ENCODE data around the gene ABLIM2. TPM values are rescaled to one million over a fixed set of nuclear protein-coding genes. Genes with fewer than 3 reads are reported as not detected.

Gene ABLIM2
- total RNA-seq, 2 donors from 2014 or later, result 6.0 to 20.8 TPM

DNA sequence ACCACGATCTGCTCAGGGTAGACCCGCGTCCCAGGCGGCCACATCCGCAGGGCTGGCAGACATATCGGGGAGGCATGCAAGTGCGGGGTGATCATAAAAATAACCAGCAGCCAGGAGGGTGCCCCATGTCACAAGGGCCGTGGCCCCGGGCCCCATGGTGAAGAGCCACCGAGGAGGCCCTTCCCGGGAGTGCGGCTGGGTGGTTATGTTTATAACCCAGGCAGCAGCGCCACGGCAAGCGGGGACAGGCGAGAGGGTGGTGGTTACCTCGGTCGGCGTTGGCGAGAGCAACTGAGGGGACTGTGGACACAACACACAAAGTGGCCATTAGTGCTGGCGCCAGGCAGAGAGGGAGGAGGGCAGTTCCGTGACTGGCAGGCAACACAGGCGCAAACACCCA lies 126.2 kb downstream of the ABLIM2 start:
- Histone ChIP-seq H3K9me3 (no peaks in the 10 kb centered on the region), H3K4me1 (no peaks in the 10 kb centered on the region), H3K4me3 (no peak overlapping the region), H3K36me3 (replicated peaks in 1 of 2; ENCODE audit: insufficient read depth in 1 of 2, low read depth in 2 of 2) (no peaks in the 10 kb centered on the region), H3K27ac (no peak overlapping the region), H3K27me3 (no peaks in the 10 kb centered on the region)
- ATAC-seq (no peak), DNase-seq (no peak)
- intact Hi-C loops (cut with DNase I), result no loop called here
- 83 to 96% methylated on average over 21 to 22 of the region's 23 CpGs for WGBS, 2 donors
- TF ChIP-seq POLR2A (IDR thresholded peaks at IDR 0.05), result no peak
- TF ChIP-seq, protein P1, sequence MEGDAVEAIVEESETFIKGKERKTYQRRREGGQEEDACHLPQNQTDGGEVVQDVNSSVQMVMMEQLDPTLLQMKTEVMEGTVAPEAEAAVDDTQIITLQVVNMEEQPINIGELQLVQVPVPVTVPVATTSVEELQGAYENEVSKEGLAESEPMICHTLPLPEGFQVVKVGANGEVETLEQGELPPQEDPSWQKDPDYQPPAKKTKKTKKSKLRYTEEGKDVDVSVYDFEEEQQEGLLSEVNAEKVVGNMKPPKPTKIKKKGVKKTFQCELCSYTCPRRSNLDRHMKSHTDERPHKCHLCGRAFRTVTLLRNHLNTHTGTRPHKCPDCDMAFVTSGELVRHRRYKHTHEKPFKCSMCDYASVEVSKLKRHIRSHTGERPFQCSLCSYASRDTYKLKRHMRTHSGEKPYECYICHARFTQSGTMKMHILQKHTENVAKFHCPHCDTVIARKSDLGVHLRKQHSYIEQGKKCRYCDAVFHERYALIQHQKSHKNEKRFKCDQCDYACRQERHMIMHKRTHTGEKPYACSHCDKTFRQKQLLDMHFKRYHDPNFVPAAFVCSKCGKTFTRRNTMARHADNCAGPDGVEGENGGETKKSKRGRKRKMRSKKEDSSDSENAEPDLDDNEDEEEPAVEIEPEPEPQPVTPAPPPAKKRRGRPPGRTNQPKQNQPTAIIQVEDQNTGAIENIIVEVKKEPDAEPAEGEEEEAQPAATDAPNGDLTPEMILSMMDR (IDR thresholded peaks at IDR 0.05), result no peak

DNA sequence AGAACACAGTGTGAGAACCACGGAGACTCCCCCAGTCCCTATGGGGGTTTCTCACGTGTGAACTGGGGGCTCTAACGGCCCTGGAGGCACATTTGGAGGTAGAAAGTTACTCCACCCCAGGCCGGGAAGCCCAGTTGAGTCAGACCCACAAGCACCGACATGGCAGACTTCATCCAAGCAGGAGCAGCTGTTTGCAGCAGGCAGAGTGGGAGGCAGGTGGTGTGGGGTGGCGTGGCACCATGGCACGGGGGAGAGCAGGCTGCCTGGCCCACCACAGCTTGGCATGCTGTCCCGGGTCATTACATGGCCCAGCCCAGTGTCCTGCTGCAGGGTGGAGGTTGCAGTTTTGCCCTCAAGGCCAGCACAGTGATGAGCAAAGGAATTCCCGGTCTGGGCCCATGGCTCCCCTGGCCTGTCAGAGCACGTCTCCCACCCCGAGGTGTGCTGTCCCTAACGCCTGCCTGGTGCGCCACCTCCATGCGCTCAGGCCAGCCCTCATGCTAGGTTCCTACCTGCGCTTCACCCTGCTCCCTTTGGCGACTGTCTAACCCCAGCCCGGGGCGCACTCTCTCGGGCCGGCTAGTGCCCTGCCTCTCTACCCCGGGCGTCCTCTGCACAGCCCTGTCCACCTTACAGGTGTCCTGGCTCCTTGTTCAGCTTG lies 128.4 kb downstream of the ABLIM2 start:
- ATAC-seq, result no peak
- H3K9me3 ChIP-seq, result no peaks in the 10 kb centered on the region
- intact Hi-C loops (cut with DNase I), result no loop called here
- H3K27ac ChIP-seq, result no peak overlapping the region
- WGBS, 2 donors, result 92 to 93% methylated on average over 10 to 22 of the region's 22 CpGs
- H3K36me3 ChIP-seq (replicated peaks in 1 of 2; ENCODE audit: insufficient read depth in 1 of 2, low read depth in 2 of 2), result no peaks in the 10 kb centered on the region
- no peaks in the 10 kb centered on the region for H3K4me1 ChIP-seq
- no peak overlapping the region for H3K4me3 ChIP-seq
- TF ChIP-seq POLR2A (IDR thresholded peaks at IDR 0.05), result no peak
- TF ChIP-seq, protein P1 (IDR thresholded peaks at IDR 0.05), result no peak
- no peak for DNase-seq
- H3K27me3 ChIP-seq, result no peaks in the 10 kb centered on the region

DNA sequence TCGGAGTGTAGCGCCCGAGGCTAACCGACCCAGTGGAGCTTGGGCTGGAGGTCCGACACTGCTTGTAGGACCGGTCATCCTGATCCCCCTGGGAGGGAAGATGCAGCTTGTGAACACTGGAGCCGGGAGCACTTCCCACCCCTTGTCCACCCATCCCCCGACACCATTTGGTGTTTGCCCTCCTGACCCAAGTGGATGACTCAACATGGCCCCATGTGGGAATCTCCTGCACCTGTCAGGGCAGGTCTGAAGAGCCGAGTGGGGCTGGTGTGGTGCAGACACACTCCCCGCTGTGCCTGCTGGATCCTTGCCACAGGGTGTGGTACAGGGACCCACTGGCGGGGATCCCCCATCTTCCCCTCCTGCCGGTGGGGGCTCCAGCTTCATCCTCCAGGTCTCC lies 128.9 kb downstream of the ABLIM2 start:
- no peak overlapping the region for H3K4me3 ChIP-seq
- no peaks in the 10 kb centered on the region for H3K36me3 ChIP-seq (replicated peaks in 1 of 2; ENCODE audit: insufficient read depth in 1 of 2, low read depth in 2 of 2)
- WGBS, 2 donors, result 87 to 89% methylated on average over 7 to 10 of the region's 12 CpGs
- no peaks in the 10 kb centered on the region for H3K27me3 ChIP-seq
- TF ChIP-seq POLR2A (IDR thresholded peaks at IDR 0.05), result no peak
- TF ChIP-seq, protein P1 (IDR thresholded peaks at IDR 0.05), result no peak
- DNase-seq, result no peak
- intact Hi-C loops (cut with DNase I), result no loop called here
- no peaks in the 10 kb centered on the region for H3K4me1 ChIP-seq
- H3K9me3 ChIP-seq, result no peaks in the 10 kb centered on the region
- no peak for ATAC-seq
- no peak overlapping the region for H3K27ac ChIP-seq

DNA sequence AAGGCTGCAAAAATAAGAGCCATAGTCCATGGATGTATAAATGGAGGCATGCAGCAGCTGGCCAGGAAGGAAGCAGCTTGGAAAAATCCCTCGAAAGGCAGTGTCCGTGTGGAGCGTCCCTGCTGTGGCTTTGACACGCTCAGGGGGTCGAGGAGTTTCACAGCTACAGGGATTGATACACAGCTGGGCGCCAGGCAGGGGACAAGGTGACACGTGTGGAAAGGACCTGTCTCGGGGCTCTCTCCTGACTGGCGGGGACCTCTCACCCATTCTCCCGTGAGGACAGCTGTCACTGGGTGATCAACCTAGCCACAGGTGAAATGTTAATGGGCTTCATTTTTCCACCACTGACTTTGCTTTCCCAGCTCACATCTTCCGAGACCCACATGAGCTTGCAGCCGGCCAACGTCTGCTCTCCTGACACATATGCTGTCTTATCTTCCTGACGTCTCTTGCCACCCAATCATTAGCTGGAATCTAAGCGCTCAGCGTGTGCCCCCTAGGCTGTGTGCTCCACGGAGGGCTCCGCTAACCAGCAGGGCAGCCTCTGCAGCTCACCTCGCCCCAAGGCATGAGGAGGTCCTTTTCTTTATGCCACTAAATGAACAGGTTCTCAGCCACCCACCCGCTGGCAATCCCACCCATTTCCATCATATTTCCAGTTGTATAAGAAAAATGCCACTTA lies 129.6 kb downstream of the ABLIM2 start:
- no peak for ATAC-seq
- no peak for TF ChIP-seq POLR2A (IDR thresholded peaks at IDR 0.05)
- WGBS, 2 donors, result 87 to 91% methylated on average over 19 to 20 of the region's 20 CpGs

DNA sequence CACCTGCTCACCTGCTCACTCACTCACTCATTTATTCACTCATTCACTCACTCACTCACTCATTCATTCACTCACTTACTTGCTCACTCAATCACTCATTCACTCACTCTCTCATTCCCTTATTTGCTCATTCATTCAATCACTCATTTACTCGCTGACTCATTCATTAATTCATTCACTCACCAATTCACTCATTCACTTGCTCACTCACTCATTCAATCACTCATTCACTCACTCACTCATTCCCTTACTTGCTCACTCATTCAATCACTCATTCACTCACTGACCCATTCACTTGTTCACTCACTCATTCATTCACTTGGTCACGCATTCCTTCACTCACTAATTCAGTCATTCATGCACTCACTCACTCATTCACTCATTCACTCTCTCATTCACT lies 130.2 kb downstream of the ABLIM2 start:
- DNase-seq (no peak), ATAC-seq (no peak)
- WGBS, 2 donors, result 90% methylated on average over 2 of the region's 2 CpGs
- TF ChIP-seq POLR2A (IDR thresholded peaks at IDR 0.05), result no peak
- TF ChIP-seq, protein P1 (IDR thresholded peaks at IDR 0.05), result no peak
- H3K27me3 ChIP-seq, result no peaks in the 10 kb centered on the region
- H3K4me3 ChIP-seq, result no peak overlapping the region
- no peak overlapping the region for H3K27ac ChIP-seq
- H3K9me3 ChIP-seq, result no peaks in the 10 kb centered on the region
- H3K36me3 ChIP-seq (replicated peaks in 1 of 2; ENCODE audit: insufficient read depth in 1 of 2, low read depth in 2 of 2), result no peaks in the 10 kb centered on the region
- H3K4me1 ChIP-seq, result no peaks in the 10 kb centered on the region
- intact Hi-C loops (cut with DNase I), result no loop called here

More for the DNA sequence above, 129.6 kb downstream of the ABLIM2 start:
- Histone ChIP-seq H3K4me1 (no peaks in the 10 kb centered on the region), H3K9me3 (no peaks in the 10 kb centered on the region), H3K36me3 (replicated peaks in 1 of 2; ENCODE audit: insufficient read depth in 1 of 2, low read depth in 2 of 2) (no peaks in the 10 kb centered on the region), H3K27me3 (no peaks in the 10 kb centered on the region), H3K27ac (no peak overlapping the region), H3K4me3 (no peak overlapping the region)
- no peak for DNase-seq
- intact Hi-C loops (cut with DNase I), result no loop called here

All from body of pancreas (tissue), 4 donors.